GM23248 (cell line): ENCODE data around the gene MTURN. TPM values are rescaled to one million over a fixed set of nuclear protein-coding genes. Genes with fewer than 3 reads are reported as not detected.
A peak's percentile ranks its signal among the peaks of the same experiment; 100 is the strongest.

Source experiments
- DNase-seq: peaks from one replicate; pipeline ENCODE4 v3.0.0-alpha.2; 2015
- H2AFZ ChIP-seq: fragments of 200-600 bp; sonication (generic); 2 replicates; pipeline ENCODE4 v1.6.1; 2016; ENCODE audit warnings: antibody characterized with exemption
- H3F3A ChIP-seq: fragments of 200-600 bp; sonication (generic); 2 replicates; pipeline ENCODE4 v1.6.1; 2016; ENCODE audit warnings: mild to moderate bottlenecking, antibody characterized with exemption, mixed run types; ENCODE audit not compliant: insufficient read depth
- H3K27ac ChIP-seq: fragments of 200-600 bp; sonication (generic); 2 replicates; pipeline ENCODE4 v1.5.1; 2016; ENCODE audit warnings: mild to moderate bottlenecking
- H3K27me3 ChIP-seq: fragments of 200-600 bp; sonication (generic); replicated peaks from 2 replicates; pipeline ENCODE4 v1.6.1; 2016; ENCODE audit warnings: mild to moderate bottlenecking; ENCODE audit not compliant: insufficient read depth
- H3K36me3 ChIP-seq: fragments of 200-600 bp; sonication (generic); 2 replicates; pipeline ENCODE4 v1.6.1; 2016; ENCODE audit warnings: low read depth, mild to moderate bottlenecking
- H3K4me1 ChIP-seq: fragments of 200-600 bp; sonication (generic); 2 replicates; pipeline ENCODE4 v1.6.1; 2016; ENCODE audit warnings: mild to moderate bottlenecking; ENCODE audit not compliant: insufficient read depth
- H3K4me2 ChIP-seq: fragments of 200-600 bp; sonication (generic); one replicate; pipeline ENCODE4 v1.6.1; 2016; ENCODE audit warnings: mild to moderate bottlenecking; ENCODE audit not compliant: unreplicated experiment
- H3K4me3 ChIP-seq: fragments of 200-600 bp; sonication (generic); 2 replicates; pipeline ENCODE4 v1.5.1; 2016; ENCODE audit warnings: mild to moderate bottlenecking
- H3K79me2 ChIP-seq: fragments of 200-600 bp; sonication (generic); 2 replicates; pipeline ENCODE4 v1.6.1; 2016; ENCODE audit warnings: mild to moderate bottlenecking; ENCODE audit not compliant: insufficient read depth
- H3K9ac ChIP-seq: fragments of 200-600 bp; sonication (generic); 2 replicates; pipeline ENCODE4 v1.6.1; 2016; ENCODE audit warnings: mild to moderate bottlenecking
- H3K9me2 ChIP-seq: fragments of 200-600 bp; sonication (generic); 2 replicates; pipeline ENCODE4 v1.6.1; 2016; ENCODE audit warnings: mixed run types, mild to moderate bottlenecking, moderate library complexity; ENCODE audit not compliant: insufficient read depth
- H3K9me3 ChIP-seq: fragments of 200-600 bp; sonication (generic); one replicate; pipeline ENCODE4 v1.6.1; 2017; ENCODE audit warnings: low read depth
- H4K20me1 ChIP-seq: fragments of 200-600 bp; sonication (generic); 2 replicates; pipeline ENCODE4 v1.6.0; 2016; ENCODE audit not compliant: insufficient read depth
- EZH2 ChIP-seq: fragments of 200-600 bp; sonication (generic); IDR thresholded peaks from 2 replicates; pipeline ENCODE4 v1.6.1; 2018; ENCODE audit warnings: antibody characterized with exemption, mild to moderate bottlenecking; ENCODE audit not compliant: insufficient read depth, poor library complexity, severe bottlenecking
- EZH2phosphoT487 ChIP-seq: fragments of 200-600 bp; sonication (generic); IDR thresholded peaks from 2 replicates; pipeline ENCODE4 v1.6.1; 2018; ENCODE audit warnings: antibody characterized with exemption, moderate library complexity, mild to moderate bottlenecking, low read depth; ENCODE audit not compliant: insufficient read depth
- WGBS, 2 experiments: methylation state at CpG; one replicate each; pipeline ENCODE4 v1.1.6; 2015 to 2017; ENCODE audit warnings: low lambda C conversion rate in 2 of 2, low coverage in 1 of 2; ENCODE audit errors: missing lambda C conversion rate in 2 of 2; 5-methylcytosine and 5-hydroxymethylcytosine counted together
- in situ Hi-C: fragments of 300-500 bp; cut with MboI; formaldehyde crosslinking; loops from 2 replicates; pipeline ENCODE4 v1.15.0; 2020
- polyA plus RNA-seq: library from polyadenylated mRNA; unstranded; fragments of >200 nt; fragmentation: Nextera tagmentation; extraction: Ambion mirVana; gene quantifications from 2 replicates; pipeline ENCODE4 v1.2.1, GENCODE V29; 2016
- total RNA-seq: library from RNA; depleted of rRNA; stranded (reverse); fragments of >200 nt; shearing (Covaris generic); gene quantifications from 2 replicates; pipeline ENCODE4 v1.2.3, GENCODE V29; 2014

MTURN gene
- total and polyA plus RNA-seq, 2 experiments from 2014 or later, result 15.9 to 22.5 TPM

DNA sequence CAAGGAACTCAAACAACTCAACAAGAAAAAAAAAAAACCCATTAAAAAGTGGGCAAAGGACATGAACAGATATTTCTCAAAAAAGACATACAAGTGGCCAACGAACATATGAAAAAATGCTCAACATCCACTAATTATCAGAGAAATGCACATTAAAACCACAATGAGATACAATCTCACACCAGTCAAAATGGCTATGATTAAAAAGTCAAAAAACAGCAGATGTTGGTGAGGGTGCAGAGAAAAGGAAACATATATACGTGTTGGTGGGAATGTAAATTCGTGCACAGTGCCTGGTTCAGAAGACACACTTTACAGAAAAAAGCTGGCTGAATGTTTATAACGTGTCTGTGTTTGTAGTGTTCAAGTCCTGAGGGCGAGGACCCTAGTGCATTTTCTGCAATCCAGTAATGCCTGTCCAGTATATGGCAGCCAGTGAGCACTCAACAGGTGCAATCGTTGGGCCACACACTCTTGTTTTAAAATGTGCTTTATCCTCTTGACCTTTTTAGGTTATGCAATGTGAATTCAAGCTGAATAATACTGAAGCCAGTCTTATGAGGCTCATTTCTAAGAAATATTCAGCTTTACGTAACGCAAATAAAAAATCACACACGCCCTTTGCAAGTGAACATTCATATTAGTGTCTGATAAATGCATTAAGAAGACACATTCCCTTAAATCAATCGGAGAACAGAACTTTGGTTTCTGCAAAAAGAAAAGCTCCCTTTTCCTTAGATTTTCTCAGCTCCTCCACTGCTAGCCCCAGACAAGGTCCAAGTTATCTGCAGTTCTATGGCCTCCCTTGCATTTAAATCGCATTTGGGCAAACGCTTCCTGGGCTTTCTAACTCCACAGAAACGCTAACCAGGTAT is 813 bp upstream of the MTURN start:
- peak overlapping the region; percentile 91 for H3K4me3 ChIP-seq
- H3K27me3 ChIP-seq, result no peaks in the 10 kb centered on the region
- peak overlapping the region; percentile 82 for H3K27ac ChIP-seq
- H3K36me3 ChIP-seq, result no peaks in the 10 kb centered on the region
- no peaks in the 10 kb centered on the region; the same call in 1 of the 2 replicates for H3K4me1 ChIP-seq
- TF ChIP-seq EZH2phosphoT487 (no peak), EZH2 (no peak)
- H3K9me2 ChIP-seq, result no peaks in the 10 kb centered on the region
- WGBS, 2 experiments, result 49 to 52% methylated on average over 13 of the region's 13 CpGs
- DNase-seq, result no peak
- in situ Hi-C loops, result no loop called here
- no peaks in the 10 kb centered on the region for H3K9me3 ChIP-seq
- peak overlapping the region; percentile 98 for H3K4me2 ChIP-seq
- H3K79me2 ChIP-seq, result peaks cover 31% of the 10 kb centered on the region
- peak overlapping the region; percentile 80 for H2AFZ ChIP-seq
- peaks cover 9% of the 10 kb centered on the region for H3F3A ChIP-seq
- peak overlapping the region; percentile 96 for H3K9ac ChIP-seq
- no peaks in the 10 kb centered on the region for H4K20me1 ChIP-seq

- H3K27ac ChIP-seq, result peak overlapping the region; percentile 82
- in situ Hi-C loops, result no loop called here
- WGBS, 2 experiments, result 0% methylated on average over 41 to 92 of the region's 93 CpGs
Measured at GRCh38 chr7:30135301-30136116, 723 bp downstream of the MTURN start.

GRCh38 chr7:30136117-30136731 is 1.4 kb downstream of the MTURN start:
- peak overlapping the region; percentile 82 for H3K27ac ChIP-seq
- in situ Hi-C loops, result no loop called here
- no peaks in the 10 kb centered on the region for H3K9me3 ChIP-seq
- H3K36me3 ChIP-seq, result no peaks in the 10 kb centered on the region
- peak overlapping the region; percentile 81 for H2AFZ ChIP-seq
- peaks cover 54% of the 10 kb centered on the region for H3K79me2 ChIP-seq
- TF ChIP-seq EZH2phosphoT487 (no peak), EZH2 (no peak)
- H4K20me1 ChIP-seq, result no peaks in the 10 kb centered on the region
- peak overlapping the region; percentile 91 for H3K4me3 ChIP-seq
- 10 to 20% methylated on average over 18 to 33 of the region's 36 CpGs for WGBS, 2 experiments
- H3K9me2 ChIP-seq, result no peaks in the 10 kb centered on the region
- H3K4me1 ChIP-seq, result no peaks in the 10 kb centered on the region; the same call in 1 of the 2 replicates
- peak overlapping the region; percentile 90 for H3K4me2 ChIP-seq
- DNase-seq, result no peak
- H3K27me3 ChIP-seq, result no peaks in the 10 kb centered on the region
- H3K9ac ChIP-seq, result peak overlapping the region; percentile 96
- H3F3A ChIP-seq, result peaks cover 9% of the 10 kb centered on the region

More at GRCh38 chr7:30135301-30136116, 723 bp downstream of the MTURN start:
- no peaks in the 10 kb centered on the region for H3K9me2 ChIP-seq
- H3K36me3 ChIP-seq, result no peaks in the 10 kb centered on the region
- TF ChIP-seq EZH2, result no peak
- no peak for TF ChIP-seq EZH2phosphoT487
- peak overlapping the region; percentile 81 for H2AFZ ChIP-seq
- peak; percentile 81 for DNase-seq
- peak overlapping the region; percentile 90 for H3K4me2 ChIP-seq
- no peaks in the 10 kb centered on the region for H3K9me3 ChIP-seq
- H3F3A ChIP-seq, result peaks cover 9% of the 10 kb centered on the region
- peaks cover 47% of the 10 kb centered on the region for H3K79me2 ChIP-seq
- H3K4me1 ChIP-seq, result no peaks in the 10 kb centered on the region; the same call in 1 of the 2 replicates
- peak overlapping the region; percentile 91 for H3K4me3 ChIP-seq
- H4K20me1 ChIP-seq, result no peaks in the 10 kb centered on the region
- no peaks in the 10 kb centered on the region for H3K27me3 ChIP-seq
- peak overlapping the region; percentile 96 for H3K9ac ChIP-seq

DNA sequence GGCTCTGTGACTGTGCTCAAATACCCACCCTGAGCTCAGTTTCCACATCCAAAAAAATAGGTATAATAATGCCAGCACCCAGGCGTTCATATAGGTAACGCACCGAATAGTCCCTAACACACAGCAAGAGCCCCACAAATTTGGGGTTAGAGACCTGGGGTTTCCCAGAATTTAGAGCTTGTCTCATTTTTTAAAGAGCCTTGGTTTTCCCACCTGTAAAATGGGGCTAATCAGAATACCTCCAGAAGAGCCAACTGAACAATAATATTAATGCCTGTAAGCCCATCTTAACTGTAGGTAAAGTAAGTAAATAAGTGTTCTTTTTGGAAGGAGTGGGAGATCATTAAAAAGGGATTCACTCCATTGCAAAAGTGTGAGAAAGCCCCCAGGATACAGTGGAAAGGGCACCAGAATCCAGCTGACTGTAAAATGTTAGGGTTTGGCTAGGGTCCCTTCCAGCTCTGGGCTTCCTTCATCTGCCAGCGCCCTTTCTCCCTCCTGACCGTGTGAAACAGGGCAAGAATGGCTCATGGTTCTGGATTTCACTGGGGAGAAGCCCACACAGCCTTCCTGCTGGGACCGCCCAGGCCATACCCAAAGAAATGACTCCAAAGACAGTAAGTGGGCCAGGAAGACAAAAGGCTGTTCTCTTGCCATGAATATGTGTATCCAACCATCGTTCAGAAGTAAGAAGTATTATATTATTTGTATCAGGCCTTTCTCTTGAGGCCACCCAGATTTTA is 2.1 kb downstream of the MTURN start:
- Histone ChIP-seq H3K4me2 (peak overlapping the region; percentile 90), H4K20me1 (no peaks in the 10 kb centered on the region), H3K4me3 (peak overlapping the region; percentile 91), H3K36me3 (no peaks in the 10 kb centered on the region), H3K9ac (peak overlapping the region; percentile 96), H3K9me2 (no peaks in the 10 kb centered on the region), H3K9me3 (no peaks in the 10 kb centered on the region), H3K4me1 (peaks cover 3% of the 10 kb centered on the region; the same call in 1 of the 2 replicates), H2AFZ (0 out of 2 replicates have a peak overlapping the region, but pooled peaks have one; percentile 81), H3K27me3 (no peaks in the 10 kb centered on the region), H3K27ac (no peak overlapping the region), H3K79me2 (peaks cover 61% of the 10 kb centered on the region), H3F3A (peaks cover 12% of the 10 kb centered on the region)
- 56 to 60% methylated on average over 7 of the region's 7 CpGs for WGBS, 2 experiments
- peak; percentile 58 for DNase-seq
- in situ Hi-C loops, result no loop called here
- TF ChIP-seq EZH2phosphoT487 (no peak), EZH2 (no peak)
